Measurements from ENCODE around the gene TPRN. TPM values are rescaled to one million over a fixed set of nuclear protein-coding genes. Genes with fewer than 3 reads are reported as not detected.
A peak's percentile ranks its signal among the peaks of the same experiment; 100 is the strongest.

The TPRN gene
- total and polyA plus RNA-seq, 10 donors = 4.5 to 10.7 (median 7.2) TPM

DNA sequence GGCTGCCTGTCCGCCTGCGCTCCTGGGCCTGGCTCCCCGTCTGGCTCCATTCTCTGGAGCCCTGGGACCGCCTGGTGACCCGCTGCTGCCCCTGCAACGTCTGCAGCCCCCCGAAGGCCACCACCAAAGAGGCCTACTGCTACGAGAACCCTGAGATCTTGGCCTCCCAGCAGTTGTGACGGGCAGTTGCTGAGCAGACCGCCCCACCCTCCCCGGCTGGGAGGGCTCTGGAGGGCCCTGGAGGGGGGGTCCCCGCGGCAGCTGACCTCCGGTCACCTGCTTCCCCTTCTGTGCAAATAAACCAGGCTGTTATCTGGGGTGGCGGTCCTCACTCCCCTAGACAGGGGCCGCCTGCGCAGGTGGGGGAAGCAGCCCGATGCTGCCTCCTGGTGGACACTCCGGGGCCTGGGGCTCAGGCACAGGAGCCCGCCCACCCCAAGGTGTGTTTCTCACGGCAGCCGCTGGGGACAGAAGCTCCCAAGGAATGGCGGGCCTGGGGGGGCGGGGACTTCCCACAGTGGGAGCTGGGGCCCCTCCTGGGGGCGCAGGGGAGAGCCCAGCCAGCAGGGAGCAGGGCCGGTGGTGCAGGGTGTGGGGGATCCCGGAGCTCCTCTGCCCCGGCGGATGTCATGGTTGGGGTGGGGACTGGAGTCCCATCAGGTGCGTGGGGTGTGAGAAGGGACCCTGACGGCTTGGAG lies 35.8 kb upstream of the TPRN start:
- intact Hi-C loops (cut with DNase I; ENCODE audit: low total_unique reads) = no loop called here
- H3K36me3 ChIP-seq = no peaks in the 10 kb centered on the region
- peak; percentile 97 for DNase-seq
- peak overlapping the region in 4 of 8 donors; percentile 7 to 55 (median 17) for H3K4me3 ChIP-seq
- H3K27me3 ChIP-seq (replicated peaks in 1 of 7) = peaks cover 0 to 46% (median 23%) of the 10 kb centered on the region in 7 donors
- WGBS, 5 donors = 8 to 13% (median 9%) methylated on average over 10 to 31 of the region's 31 CpGs
- peaks cover 18 to 67% (median 56%) of the 10 kb centered on the region in 6 donors for H3K4me1 ChIP-seq
- peak overlapping the region in 3 of 8 donors; percentile 49 to 75 (median 58) for H3K27ac ChIP-seq
- no peaks in the 10 kb centered on the region for H3K9me3 ChIP-seq
- TF ChIP-seq POLR2A (IDR thresholded peaks at IDR 0.05) = no peak
- peak; percentile 48 to 80 (median 67) for TF ChIP-seq POLR2AphosphoS5 (IDR thresholded peaks at IDR 0.05)
- TF ChIP-seq, protein P1, sequence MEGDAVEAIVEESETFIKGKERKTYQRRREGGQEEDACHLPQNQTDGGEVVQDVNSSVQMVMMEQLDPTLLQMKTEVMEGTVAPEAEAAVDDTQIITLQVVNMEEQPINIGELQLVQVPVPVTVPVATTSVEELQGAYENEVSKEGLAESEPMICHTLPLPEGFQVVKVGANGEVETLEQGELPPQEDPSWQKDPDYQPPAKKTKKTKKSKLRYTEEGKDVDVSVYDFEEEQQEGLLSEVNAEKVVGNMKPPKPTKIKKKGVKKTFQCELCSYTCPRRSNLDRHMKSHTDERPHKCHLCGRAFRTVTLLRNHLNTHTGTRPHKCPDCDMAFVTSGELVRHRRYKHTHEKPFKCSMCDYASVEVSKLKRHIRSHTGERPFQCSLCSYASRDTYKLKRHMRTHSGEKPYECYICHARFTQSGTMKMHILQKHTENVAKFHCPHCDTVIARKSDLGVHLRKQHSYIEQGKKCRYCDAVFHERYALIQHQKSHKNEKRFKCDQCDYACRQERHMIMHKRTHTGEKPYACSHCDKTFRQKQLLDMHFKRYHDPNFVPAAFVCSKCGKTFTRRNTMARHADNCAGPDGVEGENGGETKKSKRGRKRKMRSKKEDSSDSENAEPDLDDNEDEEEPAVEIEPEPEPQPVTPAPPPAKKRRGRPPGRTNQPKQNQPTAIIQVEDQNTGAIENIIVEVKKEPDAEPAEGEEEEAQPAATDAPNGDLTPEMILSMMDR (IDR thresholded peaks at IDR 0.05 in 8 of 11, conservative IDR thresholded peaks at IDR 0.05 in 3 of 11) = peak; percentile 98 to 100 (median 100)

DNA sequence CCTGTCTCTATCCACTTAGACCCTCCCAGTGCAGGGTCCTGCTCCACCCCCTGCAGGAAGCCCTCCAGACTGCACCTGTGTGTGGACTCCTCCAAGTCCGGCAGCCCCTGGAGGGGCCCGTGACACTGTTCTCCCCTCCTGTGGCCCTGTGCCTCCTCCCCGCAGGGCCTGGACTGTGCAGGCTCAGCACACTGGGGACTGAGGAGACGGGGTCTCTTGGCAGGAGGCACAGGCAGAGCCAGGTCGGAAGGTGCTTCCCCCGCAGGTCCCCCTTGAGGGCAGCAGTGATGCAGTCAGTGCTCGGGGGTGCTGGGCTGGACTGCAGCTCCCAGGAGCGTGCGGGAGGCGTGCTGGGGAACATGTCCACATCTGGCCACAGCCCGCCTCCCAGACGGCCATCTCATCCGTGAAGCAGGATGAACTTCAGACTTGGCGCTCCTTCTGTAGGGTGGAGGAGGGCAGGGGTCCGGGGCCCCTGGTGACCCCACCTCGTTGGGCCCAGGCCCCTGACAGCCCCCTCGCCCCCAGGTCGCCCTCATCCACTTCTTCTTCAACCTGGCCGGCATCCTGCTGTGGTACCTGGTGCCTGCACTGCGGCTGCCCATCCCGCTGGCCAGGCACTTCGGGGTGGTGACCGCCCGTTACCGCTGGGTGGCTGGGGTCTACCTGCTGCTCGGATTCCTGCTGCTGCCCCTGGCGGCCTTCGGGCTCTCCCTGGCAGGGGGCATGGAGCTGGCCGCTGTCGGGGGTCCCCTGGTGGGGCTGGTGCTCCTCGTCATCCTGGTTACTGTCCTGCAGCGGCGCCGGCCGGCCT lies 35.1 kb upstream of the TPRN start:
- peak in 1 of 3 donors; percentile 20 for TF ChIP-seq POLR2AphosphoS5 (IDR thresholded peaks at IDR 0.05)
- TF ChIP-seq, protein P1 (IDR thresholded peaks at IDR 0.05 in 8 of 11, conservative IDR thresholded peaks at IDR 0.05 in 3 of 11) = no peak
- 64 to 76% (median 71%) methylated on average over 17 to 35 of the region's 35 CpGs for WGBS, 5 donors
- peaks cover 18 to 67% (median 56%) of the 10 kb centered on the region in 6 donors for H3K4me1 ChIP-seq
- no peak for DNase-seq
- H3K27ac ChIP-seq = no peak overlapping the region
- peak overlapping the region in 1 of 8 donors; percentile 55 for H3K4me3 ChIP-seq
- intact Hi-C loops (cut with DNase I; ENCODE audit: low total_unique reads) = no loop called here
- no peaks in the 10 kb centered on the region for H3K9me3 ChIP-seq
- no peaks in the 10 kb centered on the region for H3K36me3 ChIP-seq
- H3K27me3 ChIP-seq (replicated peaks in 1 of 7) = peaks cover 0 to 54% (median 23%) of the 10 kb centered on the region in 7 donors

DNA sequence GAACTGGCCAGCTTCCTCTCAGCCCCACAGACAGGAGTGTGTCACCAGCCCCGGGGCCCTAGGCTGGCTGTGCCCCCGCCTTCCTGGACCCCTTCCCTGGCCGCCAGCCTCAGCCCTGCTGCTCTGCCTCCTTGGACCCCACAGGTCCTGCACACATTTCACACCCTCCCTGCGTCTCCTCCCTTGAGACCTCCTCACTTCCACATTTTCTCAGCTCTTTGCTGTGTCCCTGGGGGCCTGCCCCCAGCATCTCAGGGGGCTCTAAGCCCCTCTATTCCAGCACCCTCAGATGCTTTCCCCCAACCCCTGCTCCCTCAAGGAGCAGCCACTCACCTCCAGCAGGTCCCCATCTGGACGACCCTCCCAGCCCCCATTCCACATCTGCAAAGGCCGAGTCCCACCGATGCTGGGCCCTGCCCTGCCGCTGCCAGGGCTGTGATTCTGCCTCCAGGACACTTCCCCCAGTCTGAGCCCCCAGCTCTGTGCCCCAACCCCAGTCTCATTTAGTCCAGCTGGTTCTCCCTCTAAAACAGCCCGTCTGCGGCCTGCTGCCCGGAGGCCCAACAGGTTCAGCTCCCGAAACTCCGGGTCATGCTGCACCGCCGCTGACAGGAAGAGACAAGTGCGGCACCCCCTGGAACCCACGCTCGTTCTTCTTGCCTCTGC lies 34.4 kb upstream of the TPRN start:
- Histone ChIP-seq H3K4me3 (no peak overlapping the region), H3K27me3 (replicated peaks in 1 of 7) (peaks cover 0 to 61% (median 25%) of the 10 kb centered on the region in 7 donors), H3K36me3 (no peaks in the 10 kb centered on the region), H3K9me3 (no peaks in the 10 kb centered on the region), H3K4me1 (peaks cover 15 to 60% (median 51%) of the 10 kb centered on the region in 6 donors), H3K27ac (no peak overlapping the region)
- TF ChIP-seq, protein P1 (IDR thresholded peaks at IDR 0.05 in 8 of 11, conservative IDR thresholded peaks at IDR 0.05 in 3 of 11) = no peak
- TF ChIP-seq POLR2AphosphoS5 (IDR thresholded peaks at IDR 0.05) = no peak
- no peak for TF ChIP-seq POLR2A (IDR thresholded peaks at IDR 0.05)
- WGBS, 5 donors = 65 to 76% (median 68%) methylated on average over 16 to 18 of the region's 18 CpGs
- no peak for DNase-seq
- intact Hi-C loops (cut with DNase I; ENCODE audit: low total_unique reads) = no loop called here
